Measurements from ENCODE around the gene DOHH.
A peak's percentile ranks its signal among the peaks of the same experiment; 100 is the strongest.

Gene DOHH

GRCh38 chr19:3518255-3518654, 17.8 kb upstream of the DOHH start:
- TF ChIP-seq, protein P1, sequence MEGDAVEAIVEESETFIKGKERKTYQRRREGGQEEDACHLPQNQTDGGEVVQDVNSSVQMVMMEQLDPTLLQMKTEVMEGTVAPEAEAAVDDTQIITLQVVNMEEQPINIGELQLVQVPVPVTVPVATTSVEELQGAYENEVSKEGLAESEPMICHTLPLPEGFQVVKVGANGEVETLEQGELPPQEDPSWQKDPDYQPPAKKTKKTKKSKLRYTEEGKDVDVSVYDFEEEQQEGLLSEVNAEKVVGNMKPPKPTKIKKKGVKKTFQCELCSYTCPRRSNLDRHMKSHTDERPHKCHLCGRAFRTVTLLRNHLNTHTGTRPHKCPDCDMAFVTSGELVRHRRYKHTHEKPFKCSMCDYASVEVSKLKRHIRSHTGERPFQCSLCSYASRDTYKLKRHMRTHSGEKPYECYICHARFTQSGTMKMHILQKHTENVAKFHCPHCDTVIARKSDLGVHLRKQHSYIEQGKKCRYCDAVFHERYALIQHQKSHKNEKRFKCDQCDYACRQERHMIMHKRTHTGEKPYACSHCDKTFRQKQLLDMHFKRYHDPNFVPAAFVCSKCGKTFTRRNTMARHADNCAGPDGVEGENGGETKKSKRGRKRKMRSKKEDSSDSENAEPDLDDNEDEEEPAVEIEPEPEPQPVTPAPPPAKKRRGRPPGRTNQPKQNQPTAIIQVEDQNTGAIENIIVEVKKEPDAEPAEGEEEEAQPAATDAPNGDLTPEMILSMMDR (conservative IDR thresholded peaks at IDR 0.05; ENCODE audit: low read length) = no peak
- no peak overlapping the region for H3K4me3 ChIP-seq (ENCODE audit: low read length)
- DNase-seq (ENCODE audit: low read depth) = no peak

DNA sequence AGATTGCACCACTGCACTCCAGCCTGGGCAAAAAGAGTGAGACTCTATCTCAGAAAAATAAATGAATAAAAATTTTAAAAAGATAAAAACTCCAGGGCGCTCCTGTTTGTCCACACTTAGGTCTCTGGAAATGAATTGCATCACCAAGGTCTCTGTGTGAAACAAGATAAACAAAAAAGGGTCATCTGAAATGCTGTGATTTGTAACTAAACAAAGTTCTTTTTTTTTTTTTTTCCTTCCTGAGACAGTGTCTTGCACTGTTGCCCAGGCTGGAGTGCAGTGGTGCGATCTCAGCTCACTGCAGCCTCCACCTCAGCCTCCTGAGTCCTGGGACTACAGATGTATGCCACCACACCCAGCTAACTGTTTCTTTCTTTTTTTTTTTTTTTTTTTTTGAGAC, 17.2 kb upstream of the DOHH start:
- TF ChIP-seq, protein P1 (conservative IDR thresholded peaks at IDR 0.05; ENCODE audit: low read length) = no peak
- DNase-seq (ENCODE audit: low read depth) = no peak
- H3K4me3 ChIP-seq (ENCODE audit: low read length) = no peak overlapping the region

DNA sequence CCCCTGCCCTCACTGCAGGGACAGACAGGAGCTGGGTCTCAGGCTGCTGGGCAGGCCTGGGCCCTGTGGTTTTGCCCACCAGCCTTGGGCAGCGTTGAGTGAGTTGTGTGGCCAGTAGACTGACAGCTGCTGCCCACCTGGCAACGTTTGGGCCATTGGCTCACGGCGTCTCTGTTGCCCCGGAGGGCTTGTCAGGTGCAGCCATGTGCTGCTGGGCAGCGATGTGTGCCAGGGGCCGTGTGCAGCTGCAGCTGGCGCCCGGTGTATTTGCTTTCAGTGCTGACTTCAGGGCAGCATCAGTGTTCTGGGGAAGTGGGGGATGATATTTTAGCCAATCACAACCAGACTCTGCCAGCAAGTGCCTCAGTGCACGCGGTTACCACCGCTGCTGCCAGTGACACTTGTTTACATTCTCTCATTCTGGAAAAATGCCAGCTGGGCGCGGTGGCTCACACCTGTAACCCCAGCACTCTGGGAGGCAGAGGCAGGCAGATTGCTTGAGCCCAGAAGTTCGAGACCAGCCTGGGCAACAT, 16.3 kb upstream of the DOHH start:
- no peak overlapping the region for H3K4me3 ChIP-seq (ENCODE audit: low read length)
- DNase-seq (ENCODE audit: low read depth) = no peak
- TF ChIP-seq, protein P1 (conservative IDR thresholded peaks at IDR 0.05; ENCODE audit: low read length) = no peak

- H3K4me3 ChIP-seq (ENCODE audit: low read length) = no peak overlapping the region
- peak; percentile 76 for DNase-seq (ENCODE audit: low read depth)
- TF ChIP-seq, protein P1 (conservative IDR thresholded peaks at IDR 0.05; ENCODE audit: low read length) = no peak
Observed at GRCh38 chr19:3515891-3516422, 15.5 kb upstream of the DOHH start.

DNA sequence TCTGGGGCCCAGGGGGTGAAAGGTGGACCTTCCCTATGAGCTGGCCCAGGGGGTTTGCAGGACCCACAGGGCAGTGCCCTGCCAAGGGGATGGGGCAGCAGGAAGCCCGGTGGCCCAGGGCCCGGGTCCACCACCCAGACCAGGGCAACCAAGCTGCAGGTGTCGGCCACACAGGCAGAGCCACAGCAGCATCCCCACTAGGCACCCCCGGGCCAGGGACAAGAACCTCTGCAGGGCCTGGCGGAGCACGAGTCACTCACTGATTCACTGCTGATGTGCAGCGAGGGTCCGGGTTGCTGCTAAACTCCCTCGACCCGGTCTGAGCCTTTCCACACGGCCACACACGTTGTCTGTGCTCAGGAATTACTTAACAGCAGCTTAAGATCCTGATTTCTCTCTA, 14.5 kb upstream of the DOHH start:
- TF ChIP-seq, protein P1 (conservative IDR thresholded peaks at IDR 0.05; ENCODE audit: low read length) = no peak
- DNase-seq (ENCODE audit: low read depth) = no peak
- H3K4me3 ChIP-seq (ENCODE audit: low read length) = no peak overlapping the region

DNA sequence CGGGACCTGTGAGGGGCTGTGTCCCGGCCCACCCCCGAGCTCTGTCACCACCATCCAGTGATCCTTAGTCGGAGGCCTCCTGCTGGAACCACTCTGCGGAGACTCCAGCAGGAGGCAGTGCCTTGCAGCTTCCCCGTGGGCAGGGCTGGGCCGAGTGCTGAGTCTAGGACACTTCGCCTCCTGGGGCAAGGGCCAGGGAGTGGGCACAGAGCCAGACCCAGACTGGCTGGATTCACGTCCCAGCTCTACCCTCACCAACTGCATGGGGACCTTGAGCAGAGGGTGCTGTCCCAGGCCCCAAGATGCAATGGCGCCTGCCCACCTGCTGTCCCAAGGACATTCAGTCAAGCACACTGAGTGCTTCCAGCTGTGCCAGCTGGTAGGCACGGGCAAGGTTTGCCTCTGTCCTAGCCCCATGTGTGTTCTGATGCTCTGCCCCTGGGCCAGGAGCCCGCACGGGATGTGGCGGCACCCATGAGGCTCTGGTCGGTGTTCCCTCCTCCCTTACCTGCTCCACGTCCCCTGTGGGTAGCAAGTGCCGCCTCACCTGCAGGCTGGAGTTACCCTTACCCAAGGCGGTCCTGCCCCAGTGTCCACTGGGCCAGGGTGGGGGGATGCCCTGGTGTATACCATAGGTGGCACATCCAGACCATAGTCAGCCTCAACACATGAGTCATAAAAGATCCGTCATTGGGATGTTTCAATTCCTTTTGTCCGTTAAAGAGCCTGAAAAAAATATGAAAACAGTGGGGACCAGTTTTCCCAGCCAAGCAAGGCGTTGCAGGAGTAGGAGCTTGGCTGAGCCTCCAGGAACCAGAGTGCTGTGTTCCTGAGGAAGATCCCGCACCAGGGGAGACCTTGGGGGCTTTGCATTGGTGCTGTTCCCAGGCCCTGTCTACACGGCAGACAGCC, 13.0 kb upstream of the DOHH start:
- no peak for DNase-seq (ENCODE audit: low read depth)
- no peak overlapping the region for H3K4me3 ChIP-seq (ENCODE audit: low read length)
- TF ChIP-seq, protein P1 (conservative IDR thresholded peaks at IDR 0.05; ENCODE audit: low read length) = no peak
